GM11168 (cell line): ENCODE results near the gene CIAO2A.

Experiments used
- in situ Hi-C: fragments of 300-500 bp; cut with MboI; formaldehyde crosslinking; loops from one replicate; pipeline ENCODE4 v1.12.0; 2022; ENCODE audit warnings: low sequenced_read_pairs; ENCODE audit not compliant: unreplicated experiment

CIAO2A gene

DNA sequence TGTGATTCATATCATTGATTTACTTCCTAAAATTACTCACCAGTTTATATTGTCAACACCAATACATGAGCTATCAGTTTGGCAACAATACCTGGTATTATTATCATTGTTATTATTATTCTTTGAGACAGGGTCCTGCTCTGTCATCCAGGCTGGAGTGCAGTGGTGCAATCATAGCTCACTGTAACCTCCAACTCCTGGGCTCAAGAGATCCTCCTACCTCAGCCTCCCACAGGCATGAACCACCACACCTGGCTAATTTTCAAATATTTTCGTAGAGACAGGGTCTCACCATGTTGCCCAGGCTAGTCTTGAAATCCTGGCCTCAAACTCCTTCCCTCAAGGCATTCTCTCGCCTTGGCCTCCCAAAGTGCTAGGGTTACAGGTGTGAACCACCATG lies 20.1 kb downstream of the CIAO2A start:
- in situ Hi-C loops, result loop anchor here (25.0 kb wide), 1 partner anchor 461 kb away; no protein-coding TSS in a partner anchor

DNA sequence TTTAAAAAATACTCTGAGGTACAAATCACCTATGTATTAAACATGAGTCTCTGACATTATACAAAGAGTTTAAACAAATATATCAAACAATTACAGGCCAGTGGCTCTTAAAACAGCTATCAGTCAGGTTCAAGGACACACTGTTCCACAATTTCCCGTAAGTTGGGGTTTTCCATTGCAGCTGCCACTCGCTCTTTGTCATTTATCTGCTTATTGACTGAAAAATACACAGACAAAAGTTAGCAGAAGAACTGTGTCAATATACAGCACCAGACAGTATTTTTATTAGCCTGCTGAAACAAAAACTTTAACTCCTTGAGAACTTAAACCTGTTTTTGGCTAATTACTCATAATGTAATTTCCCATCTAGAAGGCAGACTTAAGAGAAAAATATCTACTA lies 20.8 kb downstream of the CIAO2A start:
- in situ Hi-C loops, result loop anchor here (25.0 kb wide), 1 partner anchor 461 kb away; no protein-coding TSS in a partner anchor

DNA sequence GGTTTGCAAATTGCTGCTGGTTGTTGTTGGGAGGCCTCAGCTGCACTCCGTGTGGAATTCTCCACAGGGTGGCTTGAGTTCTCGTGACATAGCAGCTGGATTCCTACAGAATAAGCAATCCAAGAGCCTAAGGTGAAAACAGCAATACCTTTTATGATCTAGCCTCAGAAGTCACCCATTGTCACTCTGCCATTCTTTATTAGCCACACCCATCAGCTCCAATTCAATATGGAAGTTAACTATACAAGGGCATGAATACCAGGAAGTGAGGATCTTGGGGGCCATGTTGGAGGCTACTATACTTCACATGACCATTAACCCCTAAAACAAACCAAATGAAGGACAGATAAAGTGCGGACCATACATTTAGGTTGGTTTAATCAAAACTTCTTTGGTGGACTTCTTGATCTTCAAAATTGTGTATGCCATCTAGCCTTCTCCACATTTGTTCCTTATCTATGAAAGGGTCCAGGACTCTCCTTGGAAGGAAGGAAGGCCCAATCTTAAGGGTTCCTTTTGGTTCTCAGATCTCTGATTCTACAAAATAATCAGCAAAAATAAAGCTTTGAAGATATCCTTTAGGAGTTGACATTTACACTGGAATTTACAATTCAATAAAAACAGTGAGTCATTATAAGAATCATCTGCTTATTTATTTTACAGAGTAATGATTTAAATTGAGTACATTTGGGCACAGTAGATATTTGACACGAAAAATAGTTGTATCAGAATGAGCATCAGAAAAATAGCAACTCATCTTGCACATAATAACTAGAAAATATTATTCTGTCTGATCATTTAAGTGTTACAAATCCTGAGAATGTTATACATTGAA lies 21.5 kb downstream of the CIAO2A start:
- in situ Hi-C loops, result loop anchor here (25.0 kb wide), 1 partner anchor 460 kb away; no protein-coding TSS in a partner anchor

DNA sequence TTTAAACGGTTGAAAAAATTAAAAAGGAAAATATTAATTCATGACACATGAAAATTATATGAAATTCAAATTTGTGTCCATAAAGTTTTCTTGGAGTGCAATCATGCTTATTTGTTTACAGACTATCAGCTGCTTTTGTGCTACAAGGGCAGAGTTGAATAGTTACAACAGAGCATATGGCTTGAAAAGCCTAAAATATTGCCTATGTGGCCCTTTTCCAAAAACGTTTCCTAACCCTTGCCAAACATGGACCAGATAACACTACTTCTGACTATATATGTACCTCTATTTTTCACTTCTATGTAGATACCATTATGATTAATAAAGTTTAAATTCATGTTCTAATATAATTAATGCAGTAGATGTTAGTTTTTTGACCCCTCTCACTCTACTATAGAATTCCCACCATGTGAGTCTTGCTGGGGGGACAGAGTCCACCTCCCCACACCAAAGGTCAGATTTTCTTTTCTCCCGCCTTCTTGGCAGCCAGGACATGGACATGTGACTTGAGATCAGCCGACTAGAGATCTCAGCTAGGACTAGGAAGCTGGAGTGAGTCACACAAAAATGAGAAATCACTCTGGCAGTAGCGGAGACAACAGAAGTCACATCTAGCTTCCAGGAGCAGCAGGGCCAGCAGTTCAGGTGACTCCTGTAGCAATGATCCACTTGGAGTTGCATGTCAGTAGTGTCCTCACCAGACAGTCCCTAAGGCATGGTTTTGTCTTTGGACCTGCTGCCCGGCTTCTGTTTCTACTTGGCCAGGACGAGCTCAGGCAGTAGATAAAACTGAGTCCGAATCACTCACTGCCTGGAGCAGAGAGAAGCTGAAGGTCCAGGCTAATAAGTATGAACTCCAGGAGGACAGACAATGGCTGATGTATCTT lies 22.4 kb downstream of the CIAO2A start:
- in situ Hi-C loops, result loop anchor here (25.0 kb wide), 1 partner anchor 459 kb away; no protein-coding TSS in a partner anchor

DNA sequence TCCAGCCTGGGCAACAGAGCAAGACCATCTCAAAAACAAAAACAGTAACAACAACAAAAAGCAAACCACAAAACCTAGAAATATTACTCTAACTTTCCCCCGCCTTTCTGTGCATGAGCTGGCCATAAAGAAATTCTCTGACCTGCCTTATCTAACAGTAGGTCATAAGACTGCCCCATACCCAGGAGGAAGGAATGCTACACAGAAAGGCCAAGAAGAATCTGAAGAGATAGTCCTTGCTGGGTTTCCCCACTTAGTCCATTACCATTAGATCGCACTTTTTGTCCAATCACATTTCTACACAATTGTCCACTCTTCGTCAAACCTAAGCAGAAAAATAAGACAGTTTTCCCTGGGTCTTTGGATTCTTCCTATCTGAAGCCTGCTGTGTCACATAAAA lies 23.5 kb downstream of the CIAO2A start:
- in situ Hi-C loops, result loop anchor here (25.0 kb wide), 1 partner anchor 458 kb away; no protein-coding TSS in a partner anchor

DNA sequence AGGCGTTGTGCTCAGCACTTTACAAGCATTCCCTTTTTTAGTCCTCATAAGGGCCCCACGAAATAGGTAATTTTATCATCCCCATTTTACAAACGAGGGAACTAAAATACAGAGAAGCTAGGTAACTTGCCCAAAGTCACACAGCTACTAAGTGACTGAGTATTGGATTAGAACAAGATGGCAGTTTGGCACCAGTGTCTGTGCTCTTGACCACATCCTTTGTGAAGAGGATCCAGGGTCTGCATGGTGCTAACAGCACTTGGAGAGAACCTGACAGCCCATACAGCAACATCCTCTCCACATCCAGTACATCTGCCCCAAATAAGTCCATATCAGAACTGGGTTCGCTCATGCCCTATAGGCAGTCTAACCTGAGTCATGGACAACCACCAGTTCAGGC lies 25.5 kb downstream of the CIAO2A start:
- in situ Hi-C loops, result loop anchor here (10.0 to 25.0 kb wide), 2 partner anchors 323 to 456 kb away; no protein-coding TSS in a partner anchor

DNA sequence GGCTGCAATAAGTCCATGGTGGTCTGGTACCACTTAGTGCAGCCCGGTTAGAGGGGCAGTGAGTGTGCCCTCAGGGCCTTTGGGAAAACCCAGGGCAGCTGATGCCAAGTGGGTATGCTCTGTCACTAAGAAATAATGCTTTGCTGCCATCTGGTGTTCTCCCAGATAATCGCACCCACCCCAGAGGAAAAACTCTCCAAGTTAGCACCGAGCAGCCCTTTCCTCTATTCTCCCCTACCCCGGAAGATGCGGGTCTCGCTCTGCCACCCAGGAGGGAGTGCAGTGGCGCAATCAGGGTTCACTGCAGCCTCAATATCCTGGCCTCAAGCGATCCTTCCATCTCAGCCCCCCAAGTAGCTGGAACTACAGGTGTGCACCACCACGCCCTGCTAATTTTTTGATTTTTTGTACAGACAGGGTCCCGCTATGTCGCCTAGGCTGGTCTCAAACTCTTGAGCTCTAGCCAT lies 26.0 kb downstream of the CIAO2A start:
- in situ Hi-C loops, result loop anchor here (10.0 to 25.0 kb wide), 2 partner anchors 323 to 455 kb away; no protein-coding TSS in a partner anchor

DNA sequence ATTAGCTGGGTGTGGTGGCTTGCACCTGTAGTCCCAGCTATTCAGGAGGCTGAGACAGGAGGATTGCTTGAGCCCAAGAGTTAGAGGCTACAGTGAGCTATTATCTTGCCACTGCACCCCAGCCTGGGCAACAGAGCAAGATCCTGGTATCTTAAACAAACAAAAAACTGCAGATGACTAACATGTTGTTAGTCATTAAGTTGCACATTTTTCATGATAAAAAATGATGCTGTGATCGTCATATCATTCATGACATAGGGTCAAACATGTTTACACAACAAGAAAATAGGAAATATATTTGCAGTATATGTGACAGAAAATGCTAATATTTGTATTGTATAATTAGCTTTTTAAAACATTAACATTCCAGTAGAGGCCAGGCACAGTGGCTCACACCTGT lies 27.2 kb downstream of the CIAO2A start:
- in situ Hi-C loops, result loop anchor here (10.0 to 25.0 kb wide), 2 partner anchors 322 to 454 kb away; no protein-coding TSS in a partner anchor

DNA sequence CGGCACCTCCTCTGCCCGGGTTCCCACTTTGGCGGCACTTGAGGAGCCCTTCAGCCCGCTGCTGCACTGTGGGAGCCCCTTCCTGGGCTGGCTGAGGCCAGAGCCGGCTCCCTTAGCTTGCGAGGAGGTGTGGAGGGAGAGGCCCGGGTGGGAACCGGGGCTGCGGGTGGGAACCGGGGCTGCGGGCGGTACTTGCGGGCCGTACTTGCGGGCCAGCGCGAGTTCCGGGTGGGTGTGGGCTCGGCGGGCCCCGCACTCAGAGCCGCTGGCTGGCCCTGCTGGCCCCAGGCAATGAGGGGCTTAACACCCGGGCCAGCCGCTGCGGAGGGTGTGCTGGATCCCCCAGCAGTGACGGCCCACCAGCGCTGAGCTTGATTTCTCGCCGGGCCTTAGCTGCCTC lies 32.9 kb downstream of the CIAO2A start:
- in situ Hi-C loops, result loop anchor here (10.0 to 25.0 kb wide), 2 partner anchors 316 to 448 kb away; no protein-coding TSS in a partner anchor

DNA sequence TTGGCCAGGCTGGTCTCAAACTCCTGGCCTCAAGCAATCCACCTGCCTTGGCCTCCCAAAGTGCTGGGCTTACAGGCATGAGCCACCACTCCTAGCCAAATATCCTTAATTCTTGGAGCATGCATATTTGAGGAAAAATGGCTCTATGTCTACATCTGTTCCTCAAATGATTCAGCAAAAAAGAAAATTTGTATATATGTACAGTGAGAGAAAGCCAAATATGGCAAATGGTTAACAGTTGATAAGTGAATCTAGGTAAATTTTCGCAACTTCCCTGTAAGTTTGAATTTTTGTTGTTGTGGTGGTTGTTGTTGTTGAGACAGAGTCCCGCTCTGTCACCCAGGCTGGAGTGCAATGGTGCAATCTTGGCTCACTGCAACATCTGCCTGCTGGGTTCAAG lies 34.5 kb downstream of the CIAO2A start:
- in situ Hi-C loops, result loop anchor here (25.0 kb wide), 1 partner anchor 447 kb away; no protein-coding TSS in a partner anchor

DNA sequence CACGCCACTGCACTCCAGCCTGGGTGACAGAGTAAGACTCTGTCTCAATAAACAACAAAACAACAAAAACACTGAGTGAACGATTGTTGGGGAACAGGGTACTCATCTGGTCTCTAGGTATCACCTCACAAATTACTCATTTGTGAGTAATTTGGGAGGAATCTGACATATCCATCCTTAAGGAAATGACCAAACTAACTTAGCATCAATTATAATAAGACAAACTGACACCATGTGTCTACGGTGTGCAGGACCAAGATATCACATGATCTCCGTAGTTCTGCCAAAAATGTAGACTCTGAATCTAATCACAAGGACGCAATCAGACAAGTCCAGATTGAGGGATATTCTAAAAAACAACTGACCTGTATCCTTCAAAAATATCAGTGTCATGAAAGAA lies 35.4 kb downstream of the CIAO2A start:
- in situ Hi-C loops, result loop anchor here (25.0 kb wide), 1 partner anchor 446 kb away; no protein-coding TSS in a partner anchor

DNA sequence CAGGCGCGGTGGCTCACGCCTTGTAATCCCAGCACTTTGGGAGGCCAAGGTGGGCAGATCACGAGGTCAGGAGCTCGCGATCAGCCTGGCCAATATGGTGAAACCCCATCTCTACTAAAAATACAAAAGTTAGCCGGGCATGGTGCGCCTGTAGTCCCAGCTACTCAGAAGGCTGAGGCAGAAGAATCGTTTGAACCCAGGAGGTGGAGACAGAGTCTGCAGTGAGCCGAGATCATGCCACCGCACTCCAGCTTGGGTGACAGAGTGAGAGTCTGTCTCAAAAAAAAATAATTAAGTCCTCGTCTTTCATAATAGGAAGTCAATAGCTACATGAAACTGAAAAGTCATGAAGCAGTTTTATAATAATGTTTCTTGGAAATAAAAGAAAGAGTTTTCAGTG lies 40.0 kb downstream of the CIAO2A start:
- in situ Hi-C loops, result loop anchor here (25.0 kb wide), 1 partner anchor 441 kb away; no protein-coding TSS in a partner anchor

DNA sequence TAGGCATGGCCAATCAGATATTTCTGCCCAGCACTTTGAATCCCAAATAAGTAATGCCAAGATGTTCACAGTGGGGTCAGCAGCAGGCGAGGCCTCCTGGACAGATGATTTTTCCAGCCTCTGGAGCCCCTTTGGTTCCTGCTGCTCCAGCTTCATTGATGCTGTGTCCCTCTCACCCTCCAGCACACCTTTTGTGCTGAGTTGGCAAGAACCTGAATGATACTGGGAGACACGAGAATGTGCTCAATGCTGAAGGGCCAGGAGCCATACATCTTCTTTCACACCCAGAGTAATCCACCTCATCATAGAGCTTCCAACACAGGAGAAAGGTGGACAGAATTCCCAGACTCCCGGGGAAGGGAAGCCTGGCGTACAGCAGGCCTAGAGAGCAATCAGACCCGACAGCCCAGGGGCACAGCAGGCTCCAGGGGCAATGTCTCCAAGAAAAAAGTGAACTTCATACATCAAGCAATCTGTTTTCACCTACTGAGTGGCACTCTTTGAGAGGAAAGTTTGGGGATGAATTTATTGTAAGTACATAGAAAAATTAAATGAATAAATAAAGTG lies 40.6 kb downstream of the CIAO2A start:
- in situ Hi-C loops, result loop anchor here (25.0 kb wide), 1 partner anchor 441 kb away; no protein-coding TSS in a partner anchor

DNA sequence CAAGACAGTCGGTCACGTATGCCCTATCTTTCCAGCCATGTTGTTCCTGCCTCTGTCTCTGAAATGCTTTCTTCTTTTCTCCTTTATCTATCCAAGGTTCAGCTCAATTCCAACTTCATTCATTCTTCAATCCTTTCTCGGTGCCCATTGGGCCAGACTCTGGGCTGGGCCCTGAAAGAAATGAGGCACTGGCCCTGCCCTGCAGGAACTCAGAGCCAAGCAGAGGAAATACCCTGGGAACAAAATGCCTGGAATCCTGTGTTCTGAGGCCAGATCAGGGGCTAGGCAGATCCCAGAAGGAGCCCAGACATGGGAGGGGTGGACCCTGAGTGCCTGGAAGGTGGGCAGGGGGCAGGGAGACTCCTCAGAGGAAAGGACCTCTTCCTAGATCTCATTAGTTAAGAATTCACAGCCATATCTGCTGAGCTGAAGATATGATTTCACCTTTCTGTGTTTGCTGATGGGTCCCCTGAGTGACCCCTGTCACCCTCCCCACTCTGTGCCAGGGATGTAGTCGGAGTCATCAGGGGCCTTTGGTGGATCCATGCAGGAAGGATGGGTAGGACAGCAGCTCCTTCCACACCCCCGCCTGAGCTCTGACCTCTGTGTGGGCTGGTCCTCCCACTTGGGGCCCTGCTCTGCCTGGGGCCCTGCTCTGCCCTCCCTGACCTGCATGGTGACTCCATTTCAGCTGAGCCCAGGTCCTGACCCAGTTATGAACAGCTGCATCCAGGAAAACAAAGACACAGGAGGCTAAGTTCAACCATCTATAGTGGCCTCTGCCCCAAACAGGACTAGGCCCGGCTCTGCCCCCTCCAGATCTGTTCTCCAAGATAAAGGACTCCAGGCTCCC lies 42.0 kb downstream of the CIAO2A start:
- in situ Hi-C loops, result loop anchor here (25.0 kb wide), 1 partner anchor 439 kb away; no protein-coding TSS in a partner anchor

DNA sequence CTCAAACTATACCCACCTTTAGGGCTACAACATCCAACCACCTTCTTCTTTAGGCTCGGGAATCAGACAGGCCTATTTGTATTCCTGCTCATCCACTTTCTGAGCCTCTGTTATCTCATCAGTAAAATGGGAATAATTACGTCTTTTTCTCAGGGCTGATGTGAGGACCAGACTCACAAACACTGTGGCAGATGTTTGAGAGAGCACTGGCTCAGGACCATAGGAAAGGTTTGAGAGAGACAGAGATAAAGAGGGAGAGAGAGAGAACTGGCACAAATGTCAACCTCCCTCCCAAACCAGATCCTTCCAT lies 42.6 kb downstream of the CIAO2A start:
- in situ Hi-C loops, result loop anchor here (25.0 kb wide), 1 partner anchor 439 kb away; no protein-coding TSS in a partner anchor

DNA sequence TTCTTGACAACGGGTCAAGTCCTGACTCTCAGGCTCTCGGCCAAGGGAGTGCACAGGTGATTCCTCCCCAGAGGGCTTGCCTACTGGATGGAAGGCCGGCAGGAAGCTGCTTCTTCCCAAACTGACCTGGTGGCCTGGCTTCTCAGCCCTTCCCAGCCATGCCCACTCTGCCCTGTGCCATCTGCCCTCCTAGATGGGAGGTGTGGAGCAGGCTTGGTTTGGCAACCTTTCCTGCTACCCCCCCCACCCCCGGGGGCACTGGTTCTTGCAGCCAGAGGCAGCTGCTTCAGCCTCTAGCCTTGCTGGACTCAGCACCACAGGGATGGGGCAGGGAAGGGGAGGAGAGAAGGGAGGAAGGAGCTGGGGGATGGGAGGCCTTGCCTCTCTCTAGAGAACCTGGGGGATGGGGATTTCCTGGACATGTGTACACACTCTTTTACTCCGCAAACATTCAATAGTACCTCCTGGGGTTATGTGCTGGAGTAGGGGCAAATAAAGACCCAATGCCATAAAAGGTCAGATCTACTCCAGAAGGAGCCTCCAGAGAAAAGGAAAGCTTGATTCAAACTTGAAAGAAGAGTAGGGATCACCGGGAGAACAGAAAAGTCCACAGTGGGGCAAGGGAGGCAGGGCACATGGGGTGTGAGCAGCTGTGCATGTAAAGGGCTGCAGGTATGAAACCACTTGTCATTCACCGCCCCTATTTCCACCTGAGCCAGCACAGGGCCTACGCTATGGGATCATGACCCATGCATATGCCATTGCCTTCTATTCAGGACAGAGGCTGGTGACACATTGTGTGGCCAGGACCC lies 43.2 kb downstream of the CIAO2A start:
- in situ Hi-C loops, result loop anchor here (25.0 kb wide), 1 partner anchor 438 kb away; no protein-coding TSS in a partner anchor

DNA sequence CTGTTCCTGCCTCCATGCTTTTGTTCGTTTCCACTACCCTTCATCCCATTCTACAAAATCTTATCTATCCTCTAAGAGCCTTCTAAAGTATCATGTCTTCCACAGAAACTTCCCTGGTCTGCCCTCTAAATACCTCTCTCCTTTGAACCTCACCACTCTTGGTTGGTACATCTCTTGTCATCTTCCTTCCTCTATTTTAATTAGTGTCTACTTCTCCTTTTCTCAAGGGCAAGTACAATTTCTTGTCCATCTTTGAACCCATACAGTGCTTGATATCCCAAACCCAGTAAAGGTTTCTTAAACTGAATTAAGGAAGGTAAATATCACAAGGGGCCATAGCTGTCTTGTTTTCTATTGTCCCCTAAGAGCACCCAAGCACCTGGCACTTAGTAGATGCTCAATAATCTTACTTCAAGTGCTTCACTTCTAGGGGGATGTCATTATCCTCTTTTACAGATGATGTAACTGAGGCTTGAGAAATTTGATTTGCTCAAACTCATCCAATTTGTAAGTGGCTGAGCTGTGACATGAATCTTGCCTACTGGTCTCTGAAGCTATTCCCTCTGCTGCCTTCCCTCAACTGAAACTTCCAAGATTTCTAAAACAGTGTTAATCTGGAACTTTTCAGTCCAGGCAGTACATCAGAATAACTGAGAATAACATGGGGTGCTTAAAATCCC lies 44.7 kb downstream of the CIAO2A start:
- in situ Hi-C loops, result no loop called here
